ENCODE data around the gene RBM15B.
"Not testable (repeated sequence)": the region's sequence is repeated elsewhere in the genome, so short reads cannot be mapped to it uniquely, and the experiment has no call there.

The RBM15B gene

DNA sequence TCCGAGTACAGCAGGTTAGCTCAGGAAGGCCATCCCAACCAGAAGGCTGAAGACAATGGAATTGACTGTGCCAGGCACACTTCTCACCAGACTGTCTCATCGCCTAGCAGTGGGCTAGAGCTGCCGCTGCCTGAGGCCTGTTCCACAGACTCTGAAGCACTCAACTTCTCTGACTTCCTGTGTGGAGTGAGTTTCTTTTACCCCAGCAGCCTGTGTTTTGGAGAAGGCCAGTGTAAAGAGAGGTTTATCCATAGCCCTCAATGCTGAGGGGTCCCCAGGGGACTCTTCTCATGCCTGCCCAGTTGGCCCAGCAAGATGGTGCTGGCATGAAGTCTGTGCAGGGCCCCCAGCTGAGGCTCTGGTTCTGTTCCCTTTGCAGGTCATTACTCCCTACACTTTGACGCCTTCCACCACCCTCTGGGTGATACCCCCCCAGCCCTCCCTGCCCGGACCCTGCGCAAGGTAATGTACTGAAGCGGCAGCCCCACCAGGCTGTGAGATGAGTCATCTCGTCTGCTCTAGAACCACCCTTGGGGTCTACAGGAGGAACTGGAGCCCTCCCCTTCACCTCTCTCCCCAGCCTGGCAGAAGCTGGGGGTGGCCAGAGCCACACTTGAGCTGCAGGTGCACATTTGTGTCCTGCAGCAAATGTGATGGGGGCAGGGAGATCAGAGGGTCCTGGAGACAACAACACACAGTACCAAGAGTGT is 11.2 kb upstream of the RBM15B start:
- no peak for DNase-seq

DNA sequence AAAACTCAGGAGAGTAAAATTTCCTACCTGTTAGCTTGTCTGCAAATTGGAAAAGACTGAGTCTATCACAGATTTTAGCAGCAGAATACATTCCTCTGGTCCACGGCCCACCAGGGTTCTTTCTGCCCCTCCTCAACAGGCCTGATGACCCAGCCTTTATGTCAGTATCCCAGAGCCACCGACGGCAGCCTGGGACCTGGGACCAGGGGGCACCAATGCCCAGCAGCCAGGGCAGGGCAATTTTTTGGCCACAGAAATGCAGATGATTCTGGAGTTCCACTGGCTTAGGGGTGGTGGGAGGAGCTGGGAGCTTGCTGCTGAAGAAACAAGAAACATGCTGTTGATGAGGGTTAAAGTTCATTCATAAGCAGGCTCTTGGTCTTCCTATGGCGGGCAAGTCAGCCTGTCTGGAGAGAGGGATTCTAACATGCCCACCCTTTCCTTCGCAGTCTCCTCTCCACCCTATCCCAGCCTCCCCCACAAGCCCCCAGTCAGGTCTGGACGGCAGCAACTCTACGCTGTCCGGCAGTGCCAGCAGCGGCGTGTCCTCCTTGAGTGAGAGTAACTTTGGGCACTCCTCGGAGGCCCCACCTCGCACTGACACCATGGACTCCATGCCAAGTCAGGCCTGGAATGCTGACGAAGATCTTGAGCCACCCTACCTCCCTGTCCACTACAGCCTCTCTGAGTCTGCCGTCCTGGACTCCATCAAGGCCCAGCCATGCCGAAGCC is 10.3 kb upstream of the RBM15B start:
- no peak for DNase-seq

DNA sequence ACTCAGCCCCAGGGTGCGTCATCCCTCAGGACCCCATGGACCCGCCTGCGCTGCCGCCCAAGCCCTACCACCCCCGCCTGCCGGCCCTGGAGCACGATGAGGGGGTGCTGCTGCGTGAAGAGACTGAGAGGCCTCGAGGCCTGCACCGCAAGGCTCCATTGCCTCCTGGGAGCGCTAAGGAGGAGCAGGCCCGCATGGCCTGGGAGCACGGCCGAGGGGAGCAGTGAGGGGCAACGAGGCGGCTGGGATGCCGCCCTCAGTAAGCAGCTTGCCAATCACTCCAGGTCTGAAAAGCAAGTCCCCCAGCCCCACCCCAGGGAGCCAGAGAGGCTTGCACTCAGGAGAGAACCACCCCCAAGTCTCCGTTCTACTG is 9.8 kb upstream of the RBM15B start:
- DNase-seq, result no peak

DNA sequence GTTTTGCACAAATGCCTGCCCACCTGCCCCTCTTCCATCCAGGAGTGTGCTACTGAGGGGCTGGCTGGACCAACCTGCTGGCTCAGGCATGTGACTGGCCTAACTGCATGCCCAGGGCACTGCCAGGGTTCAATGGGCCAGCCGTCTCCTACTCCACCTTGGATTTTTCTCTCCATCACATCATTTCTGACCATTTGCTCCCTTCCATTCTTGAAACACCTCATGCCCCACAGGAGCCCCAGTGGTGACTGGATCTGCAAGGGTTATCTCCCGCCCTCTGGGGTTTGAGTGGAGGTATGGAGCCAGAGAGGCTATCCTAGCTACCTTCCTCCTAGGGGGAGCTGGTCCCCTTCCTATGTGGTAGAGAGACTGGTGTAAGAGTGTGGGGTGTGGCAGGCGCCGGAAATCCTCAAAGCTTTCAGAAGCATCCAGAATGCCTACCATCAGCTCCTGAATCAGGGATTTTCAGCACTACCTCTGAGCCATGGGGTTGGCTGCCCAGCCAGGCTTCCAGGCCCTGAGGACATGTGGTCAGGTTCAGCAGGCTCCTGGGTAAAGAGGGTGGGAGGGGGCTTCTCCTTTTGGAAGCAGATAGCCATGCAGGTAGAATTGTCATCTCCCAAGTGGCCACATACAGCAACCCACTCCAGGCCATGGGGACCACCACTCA is 8.9 kb upstream of the RBM15B start:
- no peak for DNase-seq

DNA sequence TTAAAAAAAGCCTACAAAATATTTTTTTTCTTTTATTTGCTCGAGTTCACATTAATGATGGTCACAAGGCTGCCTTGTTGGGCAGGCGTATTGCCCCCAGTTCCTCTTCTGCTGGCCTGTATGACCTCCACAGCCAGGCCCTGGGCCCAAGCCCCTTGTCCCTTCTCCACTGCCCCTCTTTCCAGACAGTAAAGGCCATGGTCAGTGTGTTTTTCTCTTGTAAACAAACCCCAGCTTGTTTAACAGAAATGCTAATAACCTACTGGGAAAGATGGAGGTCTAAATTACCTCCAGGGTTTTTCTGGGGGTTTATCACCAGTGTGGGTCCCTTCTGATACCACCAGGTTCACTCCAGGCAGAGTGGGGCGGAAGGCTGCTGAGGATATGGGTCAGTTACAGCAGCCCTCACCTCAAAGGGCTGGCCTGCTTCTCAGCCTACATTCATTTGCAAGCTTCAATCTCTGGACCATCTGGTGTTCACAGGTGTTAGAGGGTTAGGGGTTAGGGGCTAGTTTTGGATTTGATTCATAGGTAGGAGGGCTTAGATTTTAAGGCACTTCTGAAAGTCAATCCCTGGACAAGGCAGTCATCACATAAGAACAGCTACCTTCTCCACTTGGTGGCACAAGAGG is 8.0 kb upstream of the RBM15B start:
- DNase-seq, result no peak

DNA sequence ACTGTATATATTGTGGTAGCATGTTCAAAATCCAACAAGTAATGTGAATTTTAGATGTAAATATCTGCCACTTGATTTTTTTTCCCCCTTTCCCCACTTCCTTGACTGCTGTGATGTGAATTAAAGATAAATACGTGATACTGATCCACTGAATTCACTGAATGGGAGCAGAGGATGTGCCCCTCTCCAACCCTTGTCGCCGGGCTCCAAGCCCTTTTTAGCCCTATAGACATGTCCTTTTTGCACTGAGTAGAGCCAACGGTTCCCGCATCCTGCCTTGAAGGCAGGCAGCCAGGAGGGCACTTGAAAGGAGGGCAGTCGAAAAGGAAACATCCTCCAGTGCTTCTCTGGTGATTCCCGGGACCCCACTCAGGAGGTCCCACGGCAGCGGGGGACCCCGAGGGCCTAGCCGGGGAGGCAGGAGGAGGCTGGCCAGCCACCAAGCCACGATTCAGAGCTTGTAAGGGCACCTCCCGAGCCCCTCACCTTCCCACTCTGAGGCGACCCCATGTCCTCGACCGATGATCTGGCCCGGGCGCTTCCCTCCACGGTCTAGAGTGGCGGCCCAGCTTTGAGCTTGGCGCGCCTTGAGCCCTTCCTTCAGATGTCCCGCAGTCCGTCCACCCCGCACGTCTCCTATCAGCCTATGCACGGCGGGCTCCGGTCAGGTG is 6.9 kb upstream of the RBM15B start:
- DNase-seq, result peak in 1 of 2 donors; percentile 23

DNA sequence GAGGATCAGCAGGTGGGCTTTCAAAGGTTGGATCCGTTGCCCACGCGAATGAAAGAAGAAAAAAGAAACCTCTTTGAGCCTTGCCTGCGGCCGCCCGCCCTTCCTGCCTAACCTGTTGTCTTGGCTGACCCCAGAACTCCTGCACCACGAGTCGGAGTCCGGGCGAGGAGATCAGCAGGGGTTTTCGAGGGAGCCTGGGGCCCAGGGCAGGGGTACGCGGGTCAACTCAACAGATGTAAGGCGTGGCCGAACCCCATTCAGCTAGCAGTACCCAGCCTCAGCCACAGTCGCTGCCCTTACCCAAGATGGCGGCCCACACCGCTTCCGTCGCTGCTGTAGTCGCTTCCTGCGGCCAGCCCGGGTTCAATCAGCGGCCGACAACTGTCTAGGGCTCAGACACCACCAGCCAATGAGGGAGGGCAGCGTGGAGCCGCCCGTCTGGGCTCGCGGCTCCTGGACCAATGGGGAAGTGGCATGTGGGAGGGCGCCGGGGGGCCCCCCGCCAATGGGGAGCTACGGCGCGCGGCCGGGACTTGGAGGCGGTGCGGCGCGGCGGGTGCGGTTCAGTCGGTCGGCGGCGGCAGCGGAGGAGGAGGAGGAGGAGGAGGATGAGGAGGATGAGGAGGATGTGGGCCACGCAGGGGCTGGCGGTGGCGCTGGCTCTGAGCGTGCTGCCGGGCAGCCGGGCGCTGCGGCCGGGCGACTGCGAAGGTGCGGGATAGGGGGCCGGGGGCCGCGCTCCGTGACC is 6.2 kb upstream of the RBM15B start, which contains the start of gene MANF:
Gene MANF (plus strand): TSS at position 566 of the 748 bp plus-strand sequence. CDS start 52 bp downstream, at position 618.
- DNase-seq, result peak; percentile 97 to 98

DNA sequence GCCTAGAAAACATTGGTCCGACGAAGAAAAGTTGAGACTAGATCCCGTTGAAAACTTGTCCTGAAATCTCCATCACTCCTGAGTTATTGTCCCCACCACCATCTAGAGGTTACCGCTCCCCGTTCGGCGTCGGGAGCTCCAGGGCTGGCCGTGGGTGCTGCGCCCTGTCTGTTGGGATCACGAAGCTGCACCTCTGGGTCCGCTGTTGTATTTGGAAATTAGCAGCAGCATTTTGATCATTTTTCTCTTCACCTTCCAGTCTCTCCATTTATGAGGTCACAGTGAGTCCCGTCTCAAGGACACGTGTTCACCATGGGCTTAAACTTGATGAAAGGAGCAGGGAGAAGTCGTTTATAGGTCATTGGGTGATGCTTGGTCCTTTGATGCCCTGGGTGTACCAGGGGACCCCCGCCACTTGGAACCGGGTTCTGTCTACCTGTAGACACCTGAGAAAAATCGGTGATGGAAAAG is 5.4 kb upstream of the RBM15B start:
- DNase-seq, result no peak

DNA sequence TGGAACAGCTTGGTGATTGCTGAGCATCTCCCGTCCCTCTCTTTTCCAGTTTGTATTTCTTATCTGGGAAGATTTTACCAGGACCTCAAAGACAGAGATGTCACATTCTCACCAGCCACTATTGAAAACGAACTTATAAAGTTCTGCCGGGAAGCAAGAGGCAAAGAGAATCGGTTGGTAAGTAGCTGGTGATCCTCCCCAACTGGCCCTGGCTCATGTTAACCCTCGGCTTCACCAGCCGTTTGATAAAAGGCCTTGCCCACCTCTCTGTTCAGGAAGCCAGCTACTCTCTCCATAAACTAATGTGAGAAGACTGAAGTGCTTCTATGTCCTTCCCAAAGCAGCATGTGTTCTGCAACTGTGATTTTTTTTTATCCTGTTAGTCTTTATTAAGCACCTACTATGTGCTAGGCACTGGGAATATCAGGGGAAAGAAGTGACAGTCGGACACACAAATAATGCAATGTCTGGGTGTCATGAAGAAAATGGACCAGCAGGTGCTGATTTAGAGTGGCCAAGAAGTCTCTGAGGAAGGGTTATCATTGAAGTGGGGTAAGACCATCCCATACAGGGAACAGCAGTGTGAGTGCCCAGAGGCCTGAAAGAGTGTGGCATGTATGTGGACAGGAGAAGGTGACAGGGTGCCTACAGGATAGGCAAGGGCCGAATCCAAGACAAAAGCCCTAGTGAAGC is 4.8 kb upstream of the RBM15B start:
- DNase-seq, result no peak

DNA sequence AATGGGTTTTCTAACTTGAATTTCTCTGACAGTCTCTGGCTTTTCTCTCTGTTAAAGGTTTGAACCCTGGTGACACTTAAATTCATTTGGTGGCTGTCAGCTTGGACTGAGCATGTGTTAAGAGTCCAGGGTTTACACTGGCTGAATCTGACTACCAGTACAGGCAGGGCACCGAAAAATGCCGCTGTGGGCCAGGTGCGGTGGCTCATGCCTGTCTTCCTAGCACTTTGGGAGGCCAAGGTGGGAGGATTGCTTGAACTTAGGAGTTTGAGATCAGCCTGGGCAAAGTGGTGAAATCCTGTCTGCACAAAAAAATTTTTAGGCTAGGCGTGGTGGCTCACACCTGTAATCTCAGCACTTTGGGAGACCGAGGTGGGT is 4.2 kb upstream of the RBM15B start:
- no peak for DNase-seq

DNA sequence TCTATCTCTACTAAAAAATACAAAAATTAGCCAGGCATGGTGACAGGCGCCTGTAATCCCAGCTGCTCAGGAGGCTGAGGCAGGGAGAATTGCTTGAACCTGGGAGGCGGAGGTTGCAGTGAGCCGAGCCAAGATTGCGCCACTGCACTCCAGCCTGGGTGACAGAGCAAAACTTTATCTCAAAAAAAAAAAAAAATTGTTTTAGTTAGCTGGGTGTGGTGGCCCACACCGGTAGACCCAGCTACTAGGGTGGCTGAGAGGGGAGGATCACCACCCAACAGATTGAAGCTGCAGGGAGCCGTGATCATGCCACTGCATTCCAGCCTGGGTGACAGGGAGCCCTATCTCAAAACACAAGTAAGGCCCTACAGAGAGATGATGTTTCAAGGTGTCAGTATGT is 3.8 kb upstream of the RBM15B start:
- DNase-seq, result not testable (repeated sequence)

DNA sequence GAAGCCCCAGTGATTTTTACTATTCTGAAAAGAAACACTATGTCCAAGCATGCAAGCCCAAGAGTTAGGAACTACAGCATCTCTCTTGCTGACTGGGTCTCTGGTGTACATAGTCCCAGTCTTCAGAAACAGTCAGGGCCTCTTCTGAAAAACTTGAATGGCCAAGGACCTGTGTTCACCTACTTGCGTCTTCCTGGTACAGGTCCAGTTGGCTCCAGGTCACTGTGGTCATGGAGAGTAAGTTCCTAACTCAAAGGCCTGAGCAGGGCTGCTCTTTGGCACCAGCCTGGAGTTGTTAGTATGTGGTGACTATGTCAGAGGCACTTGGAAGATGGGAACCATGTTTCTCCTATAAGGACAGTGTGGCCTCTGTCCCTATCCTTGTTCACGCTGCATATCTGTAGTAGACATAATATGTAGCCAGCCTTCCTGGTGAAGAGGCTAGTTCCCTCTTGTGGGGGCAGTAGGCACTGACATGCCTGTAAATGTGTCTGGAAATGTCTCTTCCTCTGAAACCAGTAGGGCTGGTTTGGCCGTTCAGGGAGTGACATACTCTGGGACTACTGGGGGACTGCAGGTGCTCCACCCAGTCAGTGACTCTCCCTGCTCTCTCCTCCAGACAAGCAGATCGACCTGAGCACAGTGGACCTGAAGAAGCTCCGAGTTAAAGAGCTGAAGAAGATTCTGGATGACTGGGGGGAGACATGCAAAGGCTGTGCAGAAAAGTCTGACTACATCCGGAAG is 2.6 kb upstream of the RBM15B start:
- DNase-seq, result peak in 1 of 2 donors; percentile 28

DNA sequence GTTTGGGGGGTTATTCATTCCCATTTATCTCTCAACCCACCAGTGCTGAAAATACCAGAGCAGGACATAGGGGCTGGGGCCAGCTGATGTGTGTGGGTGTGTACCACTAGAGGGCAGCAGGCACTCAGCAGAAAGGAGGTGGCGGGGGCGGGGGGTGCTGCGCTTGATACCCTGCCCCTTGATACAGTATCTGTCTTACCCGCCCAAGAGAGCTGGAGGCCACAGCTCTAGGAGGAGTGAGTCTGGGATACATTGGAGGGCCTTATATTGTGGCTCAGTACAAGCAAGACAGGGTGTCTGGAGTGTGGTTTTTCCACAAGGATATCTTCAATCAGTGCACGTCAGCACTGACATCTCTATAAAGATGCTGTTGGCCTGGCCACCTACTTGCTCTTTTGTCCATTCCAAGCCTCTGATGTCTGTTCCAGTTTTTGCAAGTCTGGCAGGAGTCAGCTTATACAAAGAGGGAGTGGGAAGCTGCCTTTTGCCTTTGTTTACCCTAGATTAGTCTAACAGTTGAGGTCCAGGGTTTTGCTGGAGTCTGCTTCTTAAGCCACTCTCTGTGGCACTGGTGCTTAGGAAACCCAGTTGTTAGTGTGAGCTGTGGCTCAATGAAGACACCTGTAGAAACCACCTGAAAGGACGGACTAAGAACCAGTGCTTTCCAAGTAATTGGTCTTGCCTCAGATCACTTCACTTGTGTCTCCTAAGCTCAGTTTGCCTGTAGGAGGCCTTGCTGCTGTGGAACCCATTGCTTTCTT is 1.5 kb upstream of the RBM15B start:
- peak in 1 of 2 donors; percentile 49 for DNase-seq

DNA sequence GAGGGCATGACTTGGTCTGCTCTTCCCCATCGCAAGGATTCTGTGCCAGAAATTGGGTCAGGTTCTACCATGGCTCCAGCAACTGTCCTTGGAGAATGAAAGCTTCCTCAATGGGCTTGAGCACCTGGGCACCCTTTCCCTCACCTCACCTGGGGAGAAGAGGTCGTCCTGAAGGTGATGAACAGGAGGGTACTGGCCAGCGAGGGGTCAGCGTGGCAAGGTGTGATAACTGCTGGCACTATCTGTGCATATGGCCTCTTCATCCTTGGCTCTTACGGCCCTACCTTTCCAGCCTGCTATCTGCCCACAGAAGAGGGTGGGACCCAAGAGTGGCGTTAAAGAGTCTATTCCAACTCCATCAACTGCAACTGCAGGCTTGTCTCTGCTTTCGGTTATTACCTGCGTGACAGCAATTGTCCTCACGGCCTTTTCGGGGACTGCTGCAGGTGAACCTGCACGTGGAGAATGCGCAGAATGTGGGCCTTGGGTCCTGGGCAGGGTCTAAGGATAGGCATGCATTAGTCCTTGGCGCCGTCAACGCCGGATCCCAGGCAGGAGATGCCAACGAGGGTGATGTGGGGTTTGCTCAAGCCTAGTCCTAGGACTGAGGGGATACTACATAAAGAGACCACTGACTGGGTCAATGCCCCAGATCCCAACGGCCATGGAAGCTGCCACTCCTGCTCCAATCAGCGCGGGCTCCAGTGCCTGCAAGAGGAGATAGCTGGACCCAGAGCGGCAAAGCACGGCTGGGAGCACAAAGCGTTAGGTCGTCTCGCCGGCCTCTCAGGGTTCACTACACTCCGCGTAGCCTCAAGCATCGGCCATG is 625 bp upstream of the RBM15B start:
- DNase-seq, result no peak

DNA sequence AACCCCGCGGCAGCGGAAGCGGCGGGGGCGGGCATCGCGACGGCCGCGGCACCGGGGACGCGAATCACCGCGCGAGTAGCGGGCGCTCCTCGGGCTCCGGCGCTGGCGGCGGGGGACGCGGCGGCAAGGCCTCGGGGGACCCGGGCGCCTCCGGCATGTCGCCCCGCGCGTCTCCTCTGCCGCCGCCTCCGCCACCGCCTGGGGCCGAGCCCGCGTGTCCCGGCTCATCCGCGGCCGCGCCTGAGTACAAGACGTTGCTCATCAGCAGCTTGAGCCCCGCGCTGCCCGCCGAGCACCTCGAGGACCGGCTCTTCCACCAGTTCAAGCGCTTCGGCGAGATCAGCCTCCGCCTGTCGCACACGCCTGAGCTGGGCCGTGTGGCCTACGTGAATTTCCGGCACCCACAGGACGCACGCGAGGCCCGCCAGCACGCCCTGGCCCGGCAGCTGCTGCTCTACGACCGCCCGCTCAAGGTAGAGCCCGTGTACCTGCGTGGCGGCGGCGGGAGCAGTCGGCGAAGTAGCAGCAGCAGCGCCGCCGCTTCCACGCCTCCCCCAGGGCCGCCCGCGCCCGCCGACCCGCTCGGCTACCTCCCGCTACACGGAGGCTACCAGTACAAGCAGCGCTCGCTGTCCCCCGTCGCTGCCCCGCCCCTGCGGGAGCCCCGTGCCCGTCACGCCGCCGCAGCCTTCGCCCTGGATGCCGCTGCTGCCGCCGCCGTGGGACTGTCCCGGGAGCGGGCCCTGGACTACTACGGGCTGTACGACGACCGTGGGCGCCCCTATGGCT is 675 bp downstream of the RBM15B start:
- DNase-seq, result peak in 1 of 2 donors; percentile 20

DNA sequence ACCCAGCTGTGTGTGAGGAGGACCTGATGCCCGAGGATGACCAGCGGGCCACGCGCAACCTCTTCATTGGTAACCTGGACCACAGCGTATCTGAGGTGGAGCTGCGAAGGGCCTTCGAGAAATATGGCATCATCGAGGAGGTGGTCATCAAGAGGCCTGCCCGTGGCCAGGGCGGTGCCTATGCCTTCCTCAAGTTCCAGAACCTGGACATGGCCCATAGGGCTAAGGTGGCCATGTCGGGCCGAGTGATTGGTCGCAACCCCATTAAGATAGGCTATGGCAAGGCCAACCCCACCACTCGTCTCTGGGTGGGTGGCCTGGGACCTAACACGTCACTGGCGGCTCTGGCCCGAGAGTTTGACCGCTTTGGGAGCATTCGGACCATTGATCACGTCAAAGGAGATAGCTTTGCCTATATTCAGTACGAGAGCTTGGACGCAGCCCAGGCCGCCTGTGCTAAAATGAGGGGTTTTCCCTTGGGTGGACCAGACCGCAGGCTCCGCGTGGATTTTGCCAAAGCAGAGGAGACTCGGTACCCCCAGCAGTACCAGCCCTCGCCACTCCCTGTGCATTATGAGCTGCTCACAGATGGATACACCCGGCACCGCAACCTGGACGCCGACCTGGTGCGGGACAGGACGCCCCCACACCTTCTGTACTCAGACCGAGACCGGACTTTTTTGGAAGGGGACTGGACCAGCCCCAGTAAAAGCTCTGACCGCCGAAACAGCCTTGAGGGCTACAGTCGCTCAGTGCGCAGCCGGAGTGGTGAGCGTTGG is 1.5 kb downstream of the RBM15B start:
- DNase-seq, result no peak

DNA sequence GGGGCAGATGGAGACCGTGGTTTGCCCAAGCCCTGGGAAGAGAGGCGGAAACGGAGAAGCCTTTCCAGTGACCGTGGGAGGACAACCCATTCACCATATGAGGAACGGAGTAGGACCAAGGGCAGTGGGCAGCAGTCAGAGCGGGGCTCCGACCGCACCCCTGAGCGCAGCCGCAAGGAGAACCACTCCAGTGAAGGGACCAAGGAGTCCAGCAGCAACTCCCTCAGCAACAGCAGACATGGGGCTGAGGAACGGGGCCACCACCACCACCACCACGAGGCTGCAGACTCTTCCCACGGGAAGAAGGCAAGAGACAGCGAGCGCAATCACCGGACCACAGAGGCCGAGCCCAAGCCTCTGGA is 2.0 kb downstream of the RBM15B start:
- no peak for DNase-seq
